Ectodermal cell (in vitro differentiated cells): ENCODE data around the gene FAM161A.
"Not testable (repeated sequence)": the region's sequence is repeated elsewhere in the genome, so short reads cannot be mapped to it uniquely, and the experiment has no call there.

ENCODE experiments used
- H3K27ac ChIP-seq: 2 replicates; pipeline ENCODE4 v1.7.0; 2013; ENCODE audit warnings: mild to moderate bottlenecking, low read depth, low read length; ENCODE audit not compliant: insufficient read depth, poor library complexity, severe bottlenecking
- H3K27me3 ChIP-seq: 2 replicates; pipeline ENCODE4 v1.7.0; 2013; ENCODE audit warnings: mild to moderate bottlenecking, low read length; ENCODE audit not compliant: insufficient read depth, control insufficient read depth, poor library complexity, severe bottlenecking
- H3K36me3 ChIP-seq: one replicate; pipeline ENCODE4 v1.7.0; 2013; ENCODE audit warnings: low read length; ENCODE audit not compliant: control insufficient read depth, insufficient read depth
- H3K4me1 ChIP-seq: one replicate; pipeline ENCODE4 v1.7.0; 2013; ENCODE audit warnings: low read length; ENCODE audit not compliant: control insufficient read depth, insufficient read depth
- H3K4me3 ChIP-seq: 2 replicates; pipeline ENCODE4 v1.7.0; 2013; ENCODE audit warnings: low read depth, low read length, control low read depth; ENCODE audit not compliant: insufficient read depth
- H3K9me3 ChIP-seq: 2 replicates; pipeline ENCODE4 v1.7.0; 2013; ENCODE audit warnings: mild to moderate bottlenecking, low read length, moderate library complexity; ENCODE audit not compliant: control insufficient read depth
- WGBS, 2 experiments: methylation state at CpG; one replicate each; pipeline ENCODE4 v1.1.7; 2013; ENCODE audit warnings: missing lambda C conversion rate in 2 of 2; 5-methylcytosine and 5-hydroxymethylcytosine counted together

FAM161A gene

DNA sequence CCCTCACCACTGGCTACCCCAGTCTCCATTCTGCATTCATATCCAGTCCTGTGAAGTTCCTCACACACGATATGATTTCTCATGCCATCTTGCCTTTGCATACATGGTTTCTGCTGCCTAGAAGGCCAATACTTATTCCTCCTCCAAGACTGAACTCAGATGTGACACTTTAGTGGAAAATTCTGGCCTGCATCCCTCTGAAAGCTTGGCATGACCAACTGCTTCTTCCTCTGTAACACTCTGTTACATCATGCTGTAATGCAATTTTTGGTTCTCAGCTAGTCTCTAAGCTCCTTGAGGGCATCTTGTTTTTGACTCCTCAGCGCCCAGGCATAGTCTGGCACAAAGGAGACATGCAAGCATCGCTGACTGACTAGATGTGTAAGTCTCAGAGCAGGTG, 12.6 kb downstream of the FAM161A start:
- Histone ChIP-seq H3K27ac (no peak overlapping the region), H3K27me3 (no peaks in the 10 kb centered on the region), H3K9me3 (no peaks in the 10 kb centered on the region), H3K36me3 (peaks cover 16% of the 10 kb centered on the region), H3K4me1 (no peaks in the 10 kb centered on the region), H3K4me3 (no peak overlapping the region)
- WGBS, 2 experiments = 93 to 94% methylated on average over 3 of the region's 3 CpGs

- Histone ChIP-seq H3K9me3 (no peaks in the 10 kb centered on the region), H3K36me3 (peaks cover 8% of the 10 kb centered on the region), H3K27me3 (no peaks in the 10 kb centered on the region), H3K4me1 (no peaks in the 10 kb centered on the region), H3K27ac (no peak overlapping the region), H3K4me3 (no peak overlapping the region)
- WGBS, 2 experiments = 96 to 100% methylated on average over 1 of the region's 1 CpG
Observed at GRCh38 chr2:61834893-61835292, 19.0 kb downstream of the FAM161A start.

- no peaks in the 10 kb centered on the region for H3K4me1 ChIP-seq
- no peaks in the 10 kb centered on the region for H3K9me3 ChIP-seq
- no peak overlapping the region for H3K27ac ChIP-seq
- H3K4me3 ChIP-seq = no peak overlapping the region
- no peaks in the 10 kb centered on the region for H3K27me3 ChIP-seq
- 88% methylated on average over 1 of the region's 1 CpG; no CpG with 5 or more reads in 1 of the 2 experiments for WGBS, 2 experiments
- H3K36me3 ChIP-seq = peaks cover 4% of the 10 kb centered on the region
Observed at GRCh38 chr2:61833971-61834370, 19.9 kb downstream of the FAM161A start.

DNA sequence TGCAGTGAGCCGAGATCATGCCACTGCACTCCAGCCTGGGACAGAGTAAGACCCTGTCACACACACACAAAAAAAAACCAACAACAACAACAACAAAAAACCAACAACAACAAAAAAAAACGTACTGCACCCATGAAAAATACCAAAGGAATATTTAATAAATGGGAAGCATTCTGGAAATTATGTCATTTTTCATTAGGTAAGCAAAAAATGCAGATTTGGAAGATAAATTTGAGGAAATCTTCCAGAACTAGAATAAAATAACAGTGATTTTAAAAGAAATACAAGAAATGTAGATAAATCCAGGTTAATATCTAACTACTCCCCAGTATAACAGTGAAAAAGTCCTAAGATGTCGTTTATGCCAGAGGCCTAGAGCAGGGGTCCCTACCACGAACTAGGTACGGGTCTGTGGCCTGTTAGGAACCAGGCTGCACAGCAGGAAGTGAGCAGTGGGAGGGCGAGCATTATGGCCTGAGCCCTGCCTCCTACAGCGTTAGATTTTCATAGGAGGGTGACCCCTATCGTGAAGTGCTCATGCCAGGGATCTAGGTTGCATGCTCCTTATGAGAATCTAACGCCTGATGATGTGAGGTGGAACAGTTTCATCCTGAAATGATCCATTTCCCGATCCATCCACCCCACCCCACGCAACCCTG, 21.5 kb downstream of the FAM161A start:
- no peaks in the 10 kb centered on the region for H3K9me3 ChIP-seq
- H3K27me3 ChIP-seq = no peaks in the 10 kb centered on the region
- 85 to 87% methylated on average over 10 of the region's 11 CpGs for WGBS, 2 experiments
- no peak overlapping the region for H3K4me3 ChIP-seq
- H3K36me3 ChIP-seq = peaks cover 4% of the 10 kb centered on the region
- no peaks in the 10 kb centered on the region for H3K4me1 ChIP-seq
- H3K27ac ChIP-seq = no peak overlapping the region

GRCh38 chr2:61822255-61822654, 31.6 kb downstream of the FAM161A start:
- Histone ChIP-seq H3K27me3 (no peaks in the 10 kb centered on the region), H3K9me3 (no peaks in the 10 kb centered on the region), H3K36me3 (no peaks in the 10 kb centered on the region), H3K4me3 (no peak overlapping the region), H3K4me1 (no peaks in the 10 kb centered on the region), H3K27ac (no peak overlapping the region)
- 94 to 100% methylated on average over 1 of the region's 2 CpGs for WGBS, 2 experiments

DNA sequence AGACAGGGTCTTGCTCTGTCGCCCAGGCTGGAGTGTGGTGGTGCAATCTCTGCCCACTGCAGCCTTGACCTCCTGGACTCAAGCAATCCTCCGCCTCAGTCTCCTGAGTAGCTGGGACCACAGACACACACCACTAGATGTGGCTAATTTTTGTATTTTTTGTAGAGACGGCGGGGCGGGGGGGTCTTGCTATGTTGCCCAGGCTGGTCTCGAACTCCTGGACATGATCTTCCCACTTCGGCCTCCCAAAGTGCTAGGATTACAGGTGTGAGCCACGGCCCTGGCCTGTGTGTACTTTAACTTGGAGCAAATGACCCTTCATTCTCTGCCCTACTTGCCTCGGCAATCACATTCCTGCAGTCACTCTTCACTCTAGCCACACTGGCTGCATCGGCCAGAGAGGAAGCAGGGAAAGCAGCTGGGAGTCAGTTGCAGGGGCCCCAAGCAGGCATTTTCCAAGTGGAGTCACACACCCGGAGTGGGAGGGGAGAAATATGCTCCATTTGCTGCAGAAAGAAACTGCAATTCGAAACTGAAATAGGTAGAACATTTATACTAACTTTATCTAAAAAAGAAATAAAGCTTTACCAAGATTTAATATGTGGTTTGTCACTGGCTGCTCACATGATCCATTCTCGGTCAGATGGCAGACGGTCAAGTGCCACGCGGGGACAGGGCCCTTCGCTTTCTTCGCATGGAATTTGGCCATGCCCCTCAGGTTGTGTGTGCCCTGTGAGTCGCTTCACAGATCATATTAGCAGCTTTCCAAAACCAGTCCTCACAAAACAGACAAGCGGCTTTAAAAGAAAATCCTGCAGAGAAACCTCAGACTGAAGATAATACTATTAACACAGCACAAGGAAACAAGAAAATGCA, 37.1 kb downstream of the FAM161A start:
- 89 to 90% methylated on average over 19 to 20 of the region's 20 CpGs for WGBS, 2 experiments
- no peaks in the 10 kb centered on the region for H3K27me3 ChIP-seq
- no peaks in the 10 kb centered on the region for H3K4me1 ChIP-seq
- H3K9me3 ChIP-seq = no peaks in the 10 kb centered on the region
- no peak overlapping the region for H3K27ac ChIP-seq
- H3K4me3 ChIP-seq = no peak overlapping the region
- no peaks in the 10 kb centered on the region for H3K36me3 ChIP-seq

DNA sequence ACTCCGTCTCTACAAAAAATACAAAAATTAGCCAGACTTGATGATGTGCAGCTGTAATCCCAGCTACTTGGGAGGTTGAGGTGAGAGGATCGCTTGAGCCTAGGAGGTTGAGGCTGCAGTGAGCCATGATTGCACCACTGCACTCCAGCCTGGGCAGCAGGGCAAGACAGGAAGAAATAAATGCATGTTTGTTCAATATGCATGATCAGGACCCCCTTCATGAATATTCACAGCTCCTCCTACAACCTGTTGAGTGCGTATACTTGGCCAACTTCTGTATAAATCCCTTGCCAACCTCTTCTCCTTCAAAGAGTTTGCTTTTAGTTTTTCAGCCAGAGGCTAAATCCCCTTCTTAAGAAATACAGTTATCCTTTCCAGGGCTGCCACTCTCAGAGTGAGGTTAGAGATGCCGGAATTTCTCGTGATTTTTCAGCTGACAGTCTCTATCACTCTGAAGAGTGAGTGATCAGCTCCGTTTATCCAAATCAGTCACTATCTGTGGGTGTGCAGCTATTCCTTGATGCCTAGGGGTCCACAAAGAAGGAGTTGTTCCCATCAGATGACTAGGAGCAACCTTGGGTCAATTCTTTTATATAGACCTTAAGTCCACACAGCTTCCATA, 39.2 kb downstream of the FAM161A start:
- Histone ChIP-seq H3K4me1 (no peaks in the 10 kb centered on the region), H3K27me3 (no peaks in the 10 kb centered on the region), H3K36me3 (no peaks in the 10 kb centered on the region), H3K4me3 (no peak overlapping the region), H3K27ac (no peak overlapping the region), H3K9me3 (no peaks in the 10 kb centered on the region)
- WGBS, 2 experiments = 92 to 95% methylated on average over 6 of the region's 6 CpGs

- not testable (repeated sequence) for H3K36me3 ChIP-seq, H3K4me3 ChIP-seq, H3K4me1 ChIP-seq, H3K27me3 ChIP-seq, H3K27ac ChIP-seq, H3K9me3 ChIP-seq
- WGBS, 2 experiments = 92 to 97% methylated on average over 3 of the region's 3 CpGs
Observed at GRCh38 chr2:61813314-61813713, 40.5 kb downstream of the FAM161A start.

- Histone ChIP-seq H3K9me3 (no peaks in the 10 kb centered on the region), H3K36me3 (no peaks in the 10 kb centered on the region), H3K27me3 (no peaks in the 10 kb centered on the region), H3K4me1 (no peaks in the 10 kb centered on the region), H3K4me3 (no peak overlapping the region), H3K27ac (no peak overlapping the region)
- 87 to 88% methylated on average over 3 of the region's 3 CpGs for WGBS, 2 experiments
Observed at GRCh38 chr2:61811821-61812220, 42.0 kb downstream of the FAM161A start.

DNA sequence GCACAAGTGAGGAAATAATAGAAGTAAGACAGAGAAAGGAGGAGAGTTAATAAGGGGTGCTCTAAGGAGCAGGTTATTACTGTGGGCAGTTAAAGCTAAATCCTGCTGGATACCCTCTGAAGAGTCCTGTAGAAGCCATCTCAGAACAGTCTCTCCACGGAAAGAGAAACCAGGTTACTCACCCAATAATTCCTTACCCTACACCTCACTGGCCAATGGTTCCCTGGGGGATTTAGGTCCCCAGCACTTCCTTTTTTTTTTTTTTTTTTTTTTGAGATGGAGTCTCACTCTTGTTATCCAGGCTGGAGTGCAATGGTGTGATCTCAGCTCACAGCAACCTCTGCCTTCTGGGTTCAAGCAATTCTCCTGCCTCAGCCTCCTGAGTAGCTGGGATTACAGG, 43.7 kb downstream of the FAM161A start:
- not testable (repeated sequence) for H3K4me1 ChIP-seq, H3K9me3 ChIP-seq, H3K36me3 ChIP-seq, H3K27ac ChIP-seq, H3K27me3 ChIP-seq, H3K4me3 ChIP-seq
- WGBS, 2 experiments = 79 to 87% methylated on average over 1 of the region's 1 CpG
